ENCODE results near the gene SOCS1. TPM values are rescaled to one million over a fixed set of nuclear protein-coding genes. Genes with fewer than 3 reads are reported as not detected.

Gene SOCS1
- polyA plus RNA-seq, 1 donor from 2014 or later: not detected

DNA sequence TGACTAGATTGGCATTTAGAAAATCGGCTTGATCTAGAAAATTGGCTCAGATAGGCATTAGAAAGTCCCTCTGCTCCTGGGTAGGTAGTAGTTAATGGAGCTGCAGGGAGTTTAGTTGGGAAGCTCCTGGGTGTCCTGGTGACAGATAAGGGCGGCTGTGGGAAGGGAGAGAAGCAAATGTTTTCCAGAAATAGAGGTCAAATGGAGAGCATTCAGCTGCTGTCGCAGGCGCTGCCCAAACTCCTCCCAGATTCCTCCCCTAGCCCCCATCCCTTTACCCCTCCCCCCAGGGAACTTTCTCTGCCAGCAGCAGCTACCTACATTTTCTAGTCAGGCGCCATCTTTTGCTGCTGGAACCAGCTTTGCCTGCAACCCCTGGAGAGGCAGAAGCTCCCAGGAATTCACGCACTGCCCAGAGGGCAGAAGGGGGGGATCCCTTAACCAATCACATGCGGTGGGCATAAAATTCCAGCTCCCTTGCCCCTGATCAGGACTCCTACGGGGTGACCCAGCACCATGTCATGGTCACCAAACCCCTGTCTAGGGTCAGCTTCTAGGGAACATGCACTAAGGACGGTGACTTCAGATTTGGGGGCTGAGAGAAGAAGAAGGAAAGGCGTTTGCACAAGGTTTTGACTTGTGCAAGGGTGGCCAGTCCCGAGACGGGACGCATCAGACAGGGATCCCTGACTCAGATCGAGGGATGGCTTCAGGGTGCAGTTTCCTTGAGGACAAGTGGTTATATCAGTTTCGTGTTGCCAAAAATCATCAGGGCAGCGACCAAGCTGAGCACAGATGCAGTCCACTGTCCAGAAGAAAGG lies 43.8 kb downstream of the SOCS1 start:
- Histone ChIP-seq H3K9me3 (ENCODE audit: low read length) (peaks cover 5% of the 10 kb centered on the region), H3K79me2 (replicated peaks; ENCODE audit: insufficient read depth, low read length) (no peaks in the 10 kb centered on the region), H2AFZ (ENCODE audit: low read depth, low read length) (no peak overlapping the region), H3F3A (ENCODE audit: insufficient read depth, low read length, poor library complexity, severe bottlenecking) (no peaks in the 10 kb centered on the region), H3K36me3 (ENCODE audit: insufficient read depth, low read length) (no peaks in the 10 kb centered on the region), H3K27me3 (ENCODE audit: insufficient read depth, low read depth, low read length) (no peaks in the 10 kb centered on the region), H3K9ac (ENCODE audit: low read length) (no peak overlapping the region), H3K27ac (ENCODE audit: low read length) (no peak overlapping the region), H3K4me3 (ENCODE audit: low read length) (no peak overlapping the region), H4K20me1 (ENCODE audit: insufficient read depth) (no peaks in the 10 kb centered on the region), H3K4me2 (ENCODE audit: low read length) (no peak overlapping the region), H3K9me2 (ENCODE audit: insufficient read depth, low read length) (no peaks in the 10 kb centered on the region)
- no peak for TF ChIP-seq POLR2AphosphoS5 (IDR thresholded peaks at IDR 0.05)
- TF ChIP-seq REST (IDR thresholded peaks at IDR 0.05; ENCODE audit: borderline replicate concordance): no peak

GRCh38 chr16:11211061-11211976 lies 44.7 kb downstream of the SOCS1 start:
- no peak overlapping the region for H2AFZ ChIP-seq (ENCODE audit: low read depth, low read length)
- H3K9me3 ChIP-seq (ENCODE audit: low read length): peaks cover 5% of the 10 kb centered on the region
- H3K4me3 ChIP-seq (ENCODE audit: low read length): no peak overlapping the region
- no peak overlapping the region for H3K9ac ChIP-seq (ENCODE audit: low read length)
- H3K36me3 ChIP-seq (ENCODE audit: insufficient read depth, low read length): no peaks in the 10 kb centered on the region
- H3K9me2 ChIP-seq (ENCODE audit: insufficient read depth, low read length): no peaks in the 10 kb centered on the region
- no peaks in the 10 kb centered on the region for H3F3A ChIP-seq (ENCODE audit: insufficient read depth, low read length, poor library complexity, severe bottlenecking)
- no peaks in the 10 kb centered on the region for H3K79me2 ChIP-seq (replicated peaks; ENCODE audit: insufficient read depth, low read length)
- no peak overlapping the region for H3K27ac ChIP-seq (ENCODE audit: low read length)
- H4K20me1 ChIP-seq (ENCODE audit: insufficient read depth): no peaks in the 10 kb centered on the region
- H3K4me2 ChIP-seq (ENCODE audit: low read length): no peak overlapping the region
- TF ChIP-seq TAF1 (IDR thresholded peaks at IDR 0.05; ENCODE audit: low read depth): no peak
- TF ChIP-seq SMC3 (conservative IDR thresholded peaks at IDR 0.05; ENCODE audit: poor library complexity): no peak
- TF ChIP-seq REST (IDR thresholded peaks at IDR 0.05; ENCODE audit: borderline replicate concordance): no peak
- TF ChIP-seq, protein P1, sequence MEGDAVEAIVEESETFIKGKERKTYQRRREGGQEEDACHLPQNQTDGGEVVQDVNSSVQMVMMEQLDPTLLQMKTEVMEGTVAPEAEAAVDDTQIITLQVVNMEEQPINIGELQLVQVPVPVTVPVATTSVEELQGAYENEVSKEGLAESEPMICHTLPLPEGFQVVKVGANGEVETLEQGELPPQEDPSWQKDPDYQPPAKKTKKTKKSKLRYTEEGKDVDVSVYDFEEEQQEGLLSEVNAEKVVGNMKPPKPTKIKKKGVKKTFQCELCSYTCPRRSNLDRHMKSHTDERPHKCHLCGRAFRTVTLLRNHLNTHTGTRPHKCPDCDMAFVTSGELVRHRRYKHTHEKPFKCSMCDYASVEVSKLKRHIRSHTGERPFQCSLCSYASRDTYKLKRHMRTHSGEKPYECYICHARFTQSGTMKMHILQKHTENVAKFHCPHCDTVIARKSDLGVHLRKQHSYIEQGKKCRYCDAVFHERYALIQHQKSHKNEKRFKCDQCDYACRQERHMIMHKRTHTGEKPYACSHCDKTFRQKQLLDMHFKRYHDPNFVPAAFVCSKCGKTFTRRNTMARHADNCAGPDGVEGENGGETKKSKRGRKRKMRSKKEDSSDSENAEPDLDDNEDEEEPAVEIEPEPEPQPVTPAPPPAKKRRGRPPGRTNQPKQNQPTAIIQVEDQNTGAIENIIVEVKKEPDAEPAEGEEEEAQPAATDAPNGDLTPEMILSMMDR (IDR thresholded peaks at IDR 0.05; ENCODE audit: poor library complexity, severe bottlenecking): no peak
- no peak for TF ChIP-seq MXI1 (conservative IDR thresholded peaks at IDR 0.05; ENCODE audit: poor library complexity, severe bottlenecking)
- TF ChIP-seq RAD21 (conservative IDR thresholded peaks at IDR 0.05): no peak
- no peak for TF ChIP-seq EP300 (conservative IDR thresholded peaks at IDR 0.05; ENCODE audit: poor library complexity, severe bottlenecking)
- H3K27me3 ChIP-seq (ENCODE audit: insufficient read depth, low read depth, low read length): no peaks in the 10 kb centered on the region
